ENCODE data around the gene MRC1.

Gene MRC1

DNA sequence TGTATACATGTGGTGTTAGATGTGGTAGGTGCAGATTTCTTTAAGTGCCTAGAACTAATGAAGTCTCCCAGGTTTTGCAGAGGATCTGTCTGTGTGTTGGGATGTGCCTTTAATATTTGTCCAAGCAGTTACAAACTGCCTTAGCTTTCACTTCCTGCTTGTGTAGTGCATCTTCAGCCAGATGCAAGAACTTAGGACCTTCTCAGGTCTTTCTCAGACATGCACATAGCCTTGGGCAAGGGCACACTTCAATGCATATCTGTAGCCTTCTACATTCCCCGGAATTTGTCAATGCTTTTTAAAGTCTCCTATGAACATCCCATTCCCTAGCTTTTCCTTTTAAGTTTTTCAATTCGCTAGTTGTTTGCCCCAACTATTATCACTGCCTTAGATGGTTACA is 95.4 kb downstream of the MRC1 start:
- Mint-ChIP-seq H3K4me3 (no peak overlapping the region), H3K27ac (no peak overlapping the region), H3K4me1 (no peaks in the 10 kb centered on the region), H3K27me3 (ENCODE audit: low read depth) (peaks cover 5% of the 10 kb centered on the region), H3K36me3 (ENCODE audit: low read depth) (no peaks in the 10 kb centered on the region), H3K9me3 (no peaks in the 10 kb centered on the region)
- TF ChIP-seq, protein P1, sequence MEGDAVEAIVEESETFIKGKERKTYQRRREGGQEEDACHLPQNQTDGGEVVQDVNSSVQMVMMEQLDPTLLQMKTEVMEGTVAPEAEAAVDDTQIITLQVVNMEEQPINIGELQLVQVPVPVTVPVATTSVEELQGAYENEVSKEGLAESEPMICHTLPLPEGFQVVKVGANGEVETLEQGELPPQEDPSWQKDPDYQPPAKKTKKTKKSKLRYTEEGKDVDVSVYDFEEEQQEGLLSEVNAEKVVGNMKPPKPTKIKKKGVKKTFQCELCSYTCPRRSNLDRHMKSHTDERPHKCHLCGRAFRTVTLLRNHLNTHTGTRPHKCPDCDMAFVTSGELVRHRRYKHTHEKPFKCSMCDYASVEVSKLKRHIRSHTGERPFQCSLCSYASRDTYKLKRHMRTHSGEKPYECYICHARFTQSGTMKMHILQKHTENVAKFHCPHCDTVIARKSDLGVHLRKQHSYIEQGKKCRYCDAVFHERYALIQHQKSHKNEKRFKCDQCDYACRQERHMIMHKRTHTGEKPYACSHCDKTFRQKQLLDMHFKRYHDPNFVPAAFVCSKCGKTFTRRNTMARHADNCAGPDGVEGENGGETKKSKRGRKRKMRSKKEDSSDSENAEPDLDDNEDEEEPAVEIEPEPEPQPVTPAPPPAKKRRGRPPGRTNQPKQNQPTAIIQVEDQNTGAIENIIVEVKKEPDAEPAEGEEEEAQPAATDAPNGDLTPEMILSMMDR (IDR thresholded peaks at IDR 0.05; ENCODE audit: unreplicated experiment in 3 of 3), result no peak

DNA sequence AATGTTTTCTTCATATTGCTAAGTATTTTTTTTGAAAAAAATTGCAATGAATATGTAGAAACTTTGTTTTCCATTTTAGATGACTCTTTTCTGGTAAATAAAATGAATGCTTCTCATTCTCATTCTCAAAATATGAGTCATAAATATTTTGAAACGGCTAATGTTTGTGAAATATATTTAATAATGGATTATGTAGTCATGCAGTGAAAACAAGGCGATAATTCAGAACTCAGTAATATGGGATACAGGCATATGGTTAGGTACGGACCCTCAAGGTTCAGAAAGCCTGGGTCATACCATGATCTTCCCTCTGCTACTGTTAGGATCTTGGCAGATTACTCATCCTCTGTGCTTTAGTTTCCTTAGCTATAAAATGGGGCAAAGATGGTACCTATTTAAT is 96.3 kb downstream of the MRC1 start:
- Mint-ChIP-seq H3K4me3 (no peak overlapping the region), H3K4me1 (no peaks in the 10 kb centered on the region), H3K36me3 (ENCODE audit: low read depth) (no peaks in the 10 kb centered on the region), H3K27me3 (ENCODE audit: low read depth) (peaks cover 5% of the 10 kb centered on the region), H3K27ac (no peak overlapping the region), H3K9me3 (no peaks in the 10 kb centered on the region)
- TF ChIP-seq, protein P1 (IDR thresholded peaks at IDR 0.05; ENCODE audit: unreplicated experiment in 3 of 3), result no peak

DNA sequence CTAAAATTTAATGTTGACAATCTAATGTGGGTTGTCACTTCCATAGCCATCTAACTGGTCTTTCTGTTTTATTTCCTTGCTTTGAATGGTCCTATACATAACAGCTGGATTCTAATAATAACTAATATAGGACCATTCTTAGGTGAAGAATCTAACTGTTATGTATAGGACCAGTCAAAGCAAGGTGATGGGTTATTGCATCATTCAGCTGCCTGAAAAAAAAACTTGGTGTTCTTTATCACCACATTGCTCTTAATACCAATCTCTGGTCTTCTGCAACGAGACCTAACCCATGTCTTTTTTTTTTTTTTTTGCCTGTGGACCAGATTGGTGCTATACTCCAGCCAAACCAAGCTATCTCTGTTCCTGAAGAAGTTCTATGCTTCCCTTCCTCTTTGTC is 96.9 kb downstream of the MRC1 start:
- TF ChIP-seq, protein P1 (IDR thresholded peaks at IDR 0.05; ENCODE audit: unreplicated experiment in 3 of 3), result no peak
- Mint-ChIP-seq H3K9me3 (no peaks in the 10 kb centered on the region), H3K27me3 (ENCODE audit: low read depth) (peaks cover 5% of the 10 kb centered on the region), H3K36me3 (ENCODE audit: low read depth) (no peaks in the 10 kb centered on the region), H3K27ac (no peak overlapping the region), H3K4me1 (no peaks in the 10 kb centered on the region), H3K4me3 (no peak overlapping the region)

DNA sequence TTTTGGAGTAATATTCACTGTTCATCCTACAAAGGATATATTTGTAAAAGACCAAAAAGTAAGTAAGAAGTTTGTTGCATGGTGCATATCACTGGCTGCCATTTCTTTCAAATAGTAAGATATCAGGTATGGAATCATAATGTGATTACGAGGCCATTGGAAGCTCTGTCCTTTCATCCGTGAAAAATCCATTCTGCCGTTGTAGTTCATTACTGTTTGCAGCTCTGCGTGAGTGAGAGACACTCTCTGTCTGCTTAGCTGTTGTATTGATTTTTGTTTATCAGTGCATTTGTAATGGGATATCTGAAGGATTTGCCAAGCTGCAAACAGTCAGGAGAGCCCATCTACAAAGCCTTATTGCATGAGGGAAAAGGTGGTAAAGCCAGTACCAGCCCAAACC is 98.5 kb downstream of the MRC1 start:
- H3K4me3 Mint-ChIP-seq, result no peak overlapping the region

DNA sequence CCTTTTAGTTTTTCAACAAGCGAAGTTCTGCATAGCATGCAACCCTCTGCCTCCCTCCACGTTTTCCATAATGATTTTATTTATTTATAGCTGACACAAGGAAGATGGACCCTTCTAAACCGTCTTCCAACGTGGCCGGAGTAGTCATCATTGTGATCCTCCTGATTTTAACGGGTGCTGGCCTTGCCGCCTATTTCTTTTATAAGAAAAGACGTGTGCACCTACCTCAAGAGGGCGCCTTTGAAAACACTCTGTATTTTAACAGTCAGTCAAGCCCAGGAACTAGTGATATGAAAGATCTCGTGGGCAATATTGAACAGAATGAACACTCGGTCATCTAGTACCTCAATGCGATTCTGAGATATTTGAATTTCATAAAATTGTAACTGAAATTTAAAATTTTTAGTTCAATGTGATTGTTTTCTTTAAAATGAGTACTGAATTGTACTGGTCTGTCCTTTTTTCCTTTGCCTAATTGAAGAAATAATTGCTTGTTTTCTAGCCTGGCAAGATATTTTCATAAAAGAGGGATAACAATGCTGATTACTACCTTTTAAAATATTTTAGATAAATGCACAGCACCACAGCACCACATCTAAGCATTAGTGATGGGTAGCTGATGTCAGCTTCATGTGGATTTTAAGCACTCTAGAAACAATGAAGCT is 101.1 kb downstream of the MRC1 start:
- TF ChIP-seq, protein P1 (IDR thresholded peaks at IDR 0.05; ENCODE audit: unreplicated experiment in 3 of 3), result peak; percentile 48 to 53 (median 52)
- Mint-ChIP-seq H3K36me3 (ENCODE audit: low read depth) (no peaks in the 10 kb centered on the region), H3K27ac (no peak overlapping the region), H3K4me1 (peaks cover 5% of the 10 kb centered on the region), H3K27me3 (ENCODE audit: low read depth) (peaks cover 5% of the 10 kb centered on the region), H3K4me3 (no peak overlapping the region), H3K9me3 (no peaks in the 10 kb centered on the region)

More for the DNA sequence above, 98.5 kb downstream of the MRC1 start:
- TF ChIP-seq, protein P1 (IDR thresholded peaks at IDR 0.05; ENCODE audit: unreplicated experiment in 3 of 3), result no peak
- peaks cover under 1% of the 10 kb centered on the region for H3K4me1 Mint-ChIP-seq
- peaks cover 5% of the 10 kb centered on the region for H3K27me3 Mint-ChIP-seq (ENCODE audit: low read depth)
- no peaks in the 10 kb centered on the region for H3K36me3 Mint-ChIP-seq (ENCODE audit: low read depth)
- H3K27ac Mint-ChIP-seq, result no peak overlapping the region
- no peaks in the 10 kb centered on the region for H3K9me3 Mint-ChIP-seq

DNA sequence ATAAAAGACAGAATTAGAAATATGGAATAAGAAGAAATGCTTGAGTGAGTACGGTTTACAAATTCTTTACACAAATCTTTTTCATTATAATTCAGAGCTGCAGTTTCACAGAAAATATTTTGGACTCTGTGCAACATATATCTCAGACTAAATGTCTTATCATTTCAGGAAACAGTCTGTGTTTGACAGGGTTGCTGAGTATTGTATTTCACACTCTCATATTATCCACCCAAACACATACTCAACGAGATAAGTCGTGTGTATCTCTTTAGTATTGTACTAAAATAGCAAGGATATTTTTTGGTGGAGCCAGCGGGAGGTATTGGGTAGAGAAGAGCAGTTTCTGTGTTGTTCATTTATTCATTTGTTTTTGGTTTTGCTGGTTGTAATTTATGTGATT is 103.6 kb downstream of the MRC1 start:
- peak overlapping the region in 1 of 3 experiments; percentile 9 for H3K27ac Mint-ChIP-seq
- H3K4me1 Mint-ChIP-seq, result peaks cover 5% of the 10 kb centered on the region
- no peak overlapping the region for H3K4me3 Mint-ChIP-seq
- TF ChIP-seq, protein P1 (IDR thresholded peaks at IDR 0.05; ENCODE audit: unreplicated experiment in 3 of 3), result no peak
- peaks cover 5% of the 10 kb centered on the region for H3K27me3 Mint-ChIP-seq (ENCODE audit: low read depth)
- no peaks in the 10 kb centered on the region for H3K9me3 Mint-ChIP-seq
- H3K36me3 Mint-ChIP-seq (ENCODE audit: low read depth), result no peaks in the 10 kb centered on the region

Data from nephron (organoid).